GM21360 (cell line): Measurements from ENCODE around the gene DEPDC4.
"Not testable (repeated sequence)": the region's sequence is repeated elsewhere in the genome, so short reads cannot be mapped to it uniquely, and the experiment has no call there.

Experiments
- ATAC-seq: cut with Tn5 transposase; IDR thresholded peaks from one replicate; pipeline ENCODE4 v1.9.1; 2021; ENCODE audit warnings: mild to moderate bottlenecking, moderate library complexity; ENCODE audit not compliant: unreplicated experiment

DEPDC4 gene

DNA sequence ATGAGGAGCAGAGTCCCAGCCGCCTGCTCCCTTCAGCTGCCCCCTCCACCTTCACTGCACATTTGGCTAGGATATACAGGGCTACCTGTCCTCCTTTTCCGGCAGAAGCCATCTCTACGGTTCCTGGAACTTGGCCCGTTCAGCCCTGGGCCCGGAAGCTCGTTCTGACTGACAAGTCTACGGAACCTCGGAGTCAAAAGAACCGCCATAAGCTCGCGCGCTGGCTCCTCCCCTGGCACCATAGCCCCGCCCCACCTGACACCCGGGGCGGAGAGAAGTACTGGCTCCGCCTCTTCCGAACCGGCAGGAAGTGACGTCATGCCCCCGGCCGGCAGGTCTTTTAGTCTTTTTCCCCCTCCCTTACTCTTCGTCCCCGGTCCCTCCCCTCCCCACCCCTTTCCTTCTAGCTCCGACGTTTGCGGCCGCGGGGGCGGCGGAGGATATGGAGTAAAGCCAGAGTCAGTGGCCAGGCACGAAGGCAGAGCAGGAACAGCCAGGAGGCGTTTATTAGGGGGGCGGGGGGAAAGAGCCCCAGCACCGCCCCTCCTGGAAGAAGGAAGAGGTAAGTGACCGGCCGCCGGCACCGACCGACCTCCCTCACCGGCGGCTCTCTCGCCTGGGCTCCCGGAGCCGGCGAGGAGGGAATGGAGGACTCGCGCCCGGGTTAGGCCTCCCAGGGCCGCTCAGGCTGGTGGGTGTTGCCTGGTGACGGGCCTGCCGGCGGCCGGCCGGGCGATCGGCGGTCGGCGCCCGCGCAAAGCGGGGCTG lies at the start of gene DEPDC4, which contains the start of gene SCYL2:
DEPDC4 (minus strand) TSS at position 245 of the 768 bp plus-strand sequence; CDS start at position 242, 3 bp downstream.
SCYL2 (plus strand) TSS at position 343 of the 768 bp plus-strand sequence. CDS start 15,794 bp downstream, outside the sequence.
- ATAC-seq = peak; percentile 90

DNA sequence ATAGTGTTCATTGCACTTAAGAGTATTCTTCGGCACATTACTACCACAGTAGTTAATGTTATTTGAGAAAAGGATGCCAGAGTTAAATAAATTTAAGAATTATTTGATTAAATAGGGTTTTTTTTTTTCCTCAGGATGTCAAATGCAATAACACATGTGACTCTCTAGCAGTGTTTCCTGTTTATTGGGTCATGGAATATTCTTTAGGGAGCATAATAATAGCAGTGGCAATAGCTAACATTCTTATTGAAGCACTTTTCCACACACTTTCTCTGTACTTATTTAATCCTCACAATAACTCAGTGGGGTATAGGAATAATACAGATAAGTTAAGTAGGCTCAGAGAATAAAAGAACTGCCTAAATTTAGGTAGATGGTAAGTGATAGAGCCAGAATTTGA lies 44.4 kb upstream of the DEPDC4 start:
- no peak for ATAC-seq

DNA sequence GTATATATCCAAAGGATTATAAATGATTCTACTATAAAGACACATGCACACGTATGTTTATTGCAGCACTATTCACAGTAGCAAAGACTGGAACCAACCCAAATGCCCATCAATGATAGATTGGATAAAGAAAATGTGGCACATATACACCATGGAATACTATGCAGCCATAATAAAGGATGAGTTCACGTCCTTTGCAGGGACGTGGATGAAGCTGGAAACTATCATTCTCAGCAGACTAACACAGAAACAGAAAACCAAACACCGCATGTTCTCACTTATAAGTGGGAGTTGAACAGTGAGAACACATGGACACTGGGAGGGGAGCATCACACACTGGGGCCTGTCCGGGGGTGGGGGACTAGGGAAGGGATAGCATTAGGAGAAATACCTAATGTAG lies 41.3 kb upstream of the DEPDC4 start:
- ATAC-seq = not testable (repeated sequence)

DNA sequence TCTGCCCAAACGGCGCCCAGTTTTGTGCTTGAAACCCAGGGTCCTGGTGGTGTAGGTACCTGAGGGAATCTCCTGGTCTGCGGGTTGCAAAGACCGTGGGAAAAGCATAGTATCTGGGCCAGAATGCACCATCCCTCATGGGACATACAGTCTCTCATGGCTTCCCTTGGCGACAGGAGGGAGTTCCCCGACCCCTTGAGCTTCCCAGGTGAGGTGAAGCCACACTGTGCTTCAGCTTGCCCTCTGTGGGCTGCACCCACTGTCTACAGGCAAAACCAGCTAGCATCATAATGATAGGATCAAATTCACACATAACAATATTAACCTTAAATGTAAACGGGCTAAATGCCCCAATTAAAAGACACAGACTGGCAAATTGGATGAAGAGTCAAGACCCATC lies 37.5 kb upstream of the DEPDC4 start:
- not testable (repeated sequence) for ATAC-seq

DNA sequence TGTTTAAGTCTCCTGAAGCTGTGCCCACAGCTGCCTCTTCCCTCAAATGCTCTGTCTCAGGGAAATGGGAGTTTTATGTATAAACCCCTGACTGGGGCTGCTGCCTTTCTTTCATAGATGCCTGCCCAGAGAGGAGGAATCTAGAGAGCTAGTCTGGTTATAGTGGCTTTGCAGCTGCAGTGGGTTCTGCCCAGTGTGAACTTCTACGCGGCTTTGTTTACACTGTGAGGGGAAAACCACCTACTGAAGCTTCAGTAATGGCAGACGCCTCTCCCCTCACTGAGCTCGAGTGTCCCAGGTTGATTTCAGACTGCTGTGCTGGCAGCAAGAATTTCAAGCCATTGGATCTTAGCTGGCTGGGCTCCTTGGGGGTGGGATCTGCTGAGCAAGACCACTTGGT lies 37.0 kb upstream of the DEPDC4 start:
- no peak for ATAC-seq

DNA sequence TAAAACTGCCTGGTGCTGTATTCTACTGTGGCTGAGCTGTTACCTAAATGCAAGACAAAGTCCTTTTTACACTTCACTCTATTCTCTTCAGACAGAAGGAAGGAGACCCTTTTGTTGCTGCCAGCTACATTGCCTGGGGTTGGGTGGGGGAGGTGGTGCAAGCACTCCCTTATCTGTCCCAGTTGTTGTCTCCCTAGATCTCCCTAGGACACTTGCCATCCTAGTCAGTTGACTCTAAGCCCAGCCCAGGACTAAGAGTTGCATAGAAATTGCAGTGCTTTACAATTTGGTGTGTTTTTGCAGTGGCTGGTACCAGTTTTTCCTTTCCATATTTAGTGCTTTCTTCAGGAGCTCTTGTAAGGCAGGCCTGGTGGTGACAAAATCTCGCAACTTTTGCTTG lies 35.2 kb upstream of the DEPDC4 start:
- no peak for ATAC-seq

DNA sequence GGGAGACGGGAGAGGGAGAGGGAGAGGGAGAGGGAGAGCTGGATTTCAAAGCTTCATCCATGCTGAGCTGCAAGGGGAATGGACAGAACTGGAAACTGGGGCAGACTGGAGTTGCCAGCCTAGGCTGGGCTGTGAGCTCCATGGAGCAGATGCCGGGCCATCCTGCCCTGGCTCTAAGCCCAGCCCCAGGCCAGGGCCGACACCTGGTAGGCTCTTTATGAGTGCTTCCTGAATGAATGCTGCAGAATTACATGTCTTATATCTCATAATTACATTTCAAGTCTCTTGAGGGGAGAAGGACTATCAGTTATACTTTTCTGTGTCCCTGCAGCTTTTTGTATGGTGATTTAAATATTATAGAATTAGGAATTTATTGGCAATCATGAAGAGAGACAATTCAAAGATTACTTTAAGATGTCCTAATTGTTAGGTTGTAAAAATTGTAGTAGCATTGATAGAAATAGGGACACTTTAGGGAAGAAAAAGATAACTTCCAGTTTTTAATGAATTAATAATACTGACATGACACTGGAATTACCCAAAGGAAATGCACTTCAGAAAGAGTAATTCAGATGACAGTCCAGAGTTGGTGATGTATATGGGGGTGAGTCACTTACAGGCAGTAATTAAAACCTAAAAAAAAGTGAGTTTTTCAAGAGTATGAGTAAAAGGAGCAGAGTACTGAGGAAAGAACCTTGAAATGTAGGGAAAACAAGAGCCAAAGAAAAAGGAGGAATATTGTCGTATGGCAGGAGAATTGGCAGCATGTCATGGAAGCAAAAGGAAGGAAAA lies 29.1 kb upstream of the DEPDC4 start:
- ATAC-seq = no peak

DNA sequence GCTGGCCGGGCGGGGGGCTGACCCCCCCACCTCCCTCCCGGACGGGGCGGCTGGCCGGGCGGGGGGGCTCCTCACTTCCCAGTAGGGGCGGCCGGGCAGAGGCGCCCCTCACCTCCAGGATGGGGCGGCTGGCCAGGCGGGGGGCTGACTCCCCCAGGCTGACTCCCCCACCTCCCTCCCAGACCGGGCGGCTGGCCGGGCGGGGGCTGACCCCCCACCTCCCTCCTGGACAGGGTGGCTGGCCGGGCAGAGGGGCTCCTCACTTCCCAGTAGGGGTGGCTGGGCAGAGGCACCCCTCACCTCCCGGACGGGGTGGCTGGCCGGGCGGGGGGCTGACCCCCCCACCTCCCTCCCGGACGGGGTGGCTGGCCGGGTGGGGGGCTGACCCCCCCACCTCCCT lies 27.5 kb upstream of the DEPDC4 start:
- ATAC-seq = not testable (repeated sequence)

DNA sequence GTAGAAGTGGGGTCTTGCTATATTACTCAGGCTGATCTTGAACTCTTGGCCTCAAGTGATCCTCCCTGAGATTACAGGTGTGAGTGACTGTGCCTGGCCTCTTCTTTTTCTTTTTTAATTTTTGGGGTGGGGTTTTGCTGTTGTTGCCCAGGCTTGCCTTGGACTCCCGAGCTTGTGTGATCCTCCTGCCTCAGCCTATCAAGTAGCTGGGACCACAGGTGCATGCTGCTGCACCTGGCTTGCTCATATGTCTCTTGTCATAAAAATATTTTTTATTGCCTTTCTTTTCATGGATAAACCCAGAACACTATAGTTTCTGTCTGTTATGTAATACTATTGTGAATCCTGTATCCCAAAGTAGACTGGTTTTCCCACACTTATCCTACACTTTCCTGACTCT lies 26.1 kb upstream of the DEPDC4 start:
- ATAC-seq = no peak

DNA sequence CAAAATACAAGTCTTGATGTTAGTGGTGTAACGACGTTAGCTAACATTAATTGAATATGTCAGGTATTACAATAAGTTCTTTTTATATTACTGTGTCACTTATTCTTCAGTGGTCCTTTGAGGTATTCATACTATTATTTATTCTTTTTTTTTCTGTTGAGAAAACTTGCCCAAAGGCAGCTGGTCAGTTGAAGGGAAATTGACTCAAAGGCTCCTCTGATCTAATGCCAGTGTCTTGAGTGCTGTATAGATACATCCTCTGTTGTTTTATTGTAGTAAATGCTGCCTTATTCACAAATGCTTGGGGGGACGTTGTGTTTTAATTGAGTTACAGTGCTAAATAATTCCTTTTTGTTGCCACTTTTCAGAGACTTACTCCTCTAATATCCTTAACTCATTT lies 23.1 kb upstream of the DEPDC4 start:
- ATAC-seq = no peak

DNA sequence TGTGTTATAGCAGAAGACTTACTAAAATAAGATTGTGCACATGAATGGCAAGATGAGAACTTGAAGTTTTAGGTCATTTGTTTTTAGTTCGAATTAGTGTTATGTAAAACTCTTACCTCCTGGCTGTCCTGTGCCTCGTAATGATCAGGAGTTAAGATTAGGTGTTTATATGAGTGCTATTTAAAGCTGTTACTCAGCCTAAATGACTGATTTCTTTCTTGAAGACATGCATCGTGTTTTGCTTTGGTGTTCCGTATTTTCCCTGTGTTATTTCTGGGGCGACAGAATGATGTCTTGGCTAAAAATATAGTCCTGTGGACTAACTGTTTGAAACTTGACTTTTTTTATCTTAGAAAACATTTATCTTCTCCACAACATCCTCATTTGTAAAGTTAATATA lies 22.2 kb upstream of the DEPDC4 start:
- ATAC-seq = no peak

DNA sequence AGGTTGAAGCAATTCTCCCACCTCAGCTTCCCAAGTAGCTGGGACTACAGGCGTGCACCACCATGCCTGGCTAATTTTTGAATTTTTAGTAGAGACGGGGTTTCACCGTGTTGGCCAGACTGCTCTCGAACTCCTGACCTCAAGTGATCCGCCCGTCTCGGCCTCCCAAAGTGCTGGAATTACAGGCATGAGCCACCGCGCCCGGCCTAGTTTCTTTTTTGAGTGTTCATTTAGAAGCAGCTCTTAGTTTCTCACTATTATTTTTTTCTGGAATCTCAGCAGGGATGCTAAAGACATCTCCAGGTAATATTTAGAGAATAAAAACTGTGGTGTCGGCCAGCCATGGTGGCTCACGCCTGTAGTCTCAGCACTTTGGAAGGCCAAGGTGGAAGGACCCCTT lies 17.7 kb upstream of the DEPDC4 start:
- ATAC-seq = not testable (repeated sequence)

DNA sequence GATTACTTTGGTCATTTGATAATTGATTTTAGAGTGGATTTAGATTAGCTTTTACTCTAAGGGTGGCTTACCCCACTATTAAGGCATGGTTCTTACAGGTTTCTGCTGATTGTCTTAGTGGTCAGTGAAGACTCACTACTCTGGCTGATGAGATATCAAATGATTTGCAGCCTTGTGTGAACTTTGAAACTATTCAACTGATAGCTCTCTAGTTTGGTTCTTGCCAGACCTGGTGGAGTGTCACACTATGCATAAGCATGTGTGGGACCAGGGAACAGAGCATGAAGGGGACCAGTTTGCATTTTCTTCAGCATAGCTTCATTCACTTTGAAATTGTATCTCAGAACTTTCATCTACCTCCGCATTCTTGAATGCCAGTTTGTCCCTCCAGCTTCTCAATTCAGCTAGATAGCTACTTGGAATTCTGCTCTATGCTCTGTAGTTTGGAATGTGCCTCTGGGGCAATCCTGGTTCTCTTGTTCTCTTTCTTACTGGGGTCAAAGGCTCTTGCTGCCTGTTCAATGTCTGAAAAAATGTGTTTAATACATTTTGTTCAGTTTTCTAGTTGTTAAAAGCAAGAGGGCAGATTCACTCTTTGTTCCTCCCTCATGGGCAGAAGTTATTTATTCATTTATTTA lies 12.8 kb upstream of the DEPDC4 start:
- no peak for ATAC-seq

DNA sequence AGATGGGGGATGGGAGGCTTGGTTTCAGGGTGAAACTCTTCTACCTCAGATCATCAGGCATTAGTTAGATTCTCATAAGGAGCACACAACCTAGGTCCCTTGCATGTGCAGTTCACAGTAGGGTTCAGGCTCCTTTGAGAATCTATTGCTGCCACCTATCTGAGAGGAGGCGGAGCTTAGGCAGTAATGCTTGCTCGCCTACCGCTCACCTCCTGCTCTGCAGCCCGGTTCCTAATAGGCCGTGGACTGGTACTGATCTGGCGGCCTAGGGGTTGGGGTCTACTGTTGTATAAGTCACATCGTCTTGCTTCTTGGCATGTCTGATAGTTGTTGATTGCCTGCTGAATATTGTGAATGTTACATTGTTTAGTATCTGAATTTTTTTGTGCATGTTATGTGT lies 12.3 kb upstream of the DEPDC4 start:
- no peak for ATAC-seq

DNA sequence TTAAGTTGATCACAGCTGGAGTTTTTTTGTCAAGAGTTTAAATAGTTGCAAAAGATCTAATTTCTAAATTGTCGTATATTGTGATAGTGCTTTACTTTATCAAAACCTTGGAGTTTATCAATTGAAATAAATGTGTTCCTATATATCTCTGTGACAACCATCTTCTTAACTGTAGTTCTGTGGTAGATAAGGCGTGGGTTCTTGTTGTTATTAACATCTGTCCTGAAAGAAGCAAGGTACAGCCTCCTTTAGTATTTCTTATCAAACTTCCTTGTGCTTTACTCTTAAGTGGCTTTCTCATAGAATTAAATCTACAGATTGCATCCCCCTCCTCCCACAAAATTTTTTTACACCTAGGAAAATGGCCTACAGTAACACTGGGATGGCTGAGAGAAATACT lies 7.4 kb upstream of the DEPDC4 start:
- ATAC-seq = no peak

DNA sequence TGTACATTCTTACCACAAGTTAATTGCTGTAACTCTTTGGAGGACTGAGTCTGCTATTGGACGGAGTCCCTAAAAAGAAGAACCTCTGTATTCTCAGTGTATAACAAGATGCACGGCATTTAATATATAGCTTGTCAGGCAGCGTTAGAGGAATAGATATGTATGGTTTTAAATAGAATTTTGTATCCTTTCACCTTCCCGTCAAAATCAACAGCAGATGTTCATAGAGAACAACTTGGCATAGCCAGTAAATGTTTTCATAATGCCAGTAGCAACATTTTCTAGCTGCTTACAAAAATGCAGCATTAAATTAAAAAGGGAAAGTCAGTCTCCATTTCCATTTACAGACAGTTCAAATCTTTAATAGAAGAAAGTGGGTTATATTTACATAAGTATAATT lies 6.9 kb upstream of the DEPDC4 start:
- ATAC-seq = no peak

DNA sequence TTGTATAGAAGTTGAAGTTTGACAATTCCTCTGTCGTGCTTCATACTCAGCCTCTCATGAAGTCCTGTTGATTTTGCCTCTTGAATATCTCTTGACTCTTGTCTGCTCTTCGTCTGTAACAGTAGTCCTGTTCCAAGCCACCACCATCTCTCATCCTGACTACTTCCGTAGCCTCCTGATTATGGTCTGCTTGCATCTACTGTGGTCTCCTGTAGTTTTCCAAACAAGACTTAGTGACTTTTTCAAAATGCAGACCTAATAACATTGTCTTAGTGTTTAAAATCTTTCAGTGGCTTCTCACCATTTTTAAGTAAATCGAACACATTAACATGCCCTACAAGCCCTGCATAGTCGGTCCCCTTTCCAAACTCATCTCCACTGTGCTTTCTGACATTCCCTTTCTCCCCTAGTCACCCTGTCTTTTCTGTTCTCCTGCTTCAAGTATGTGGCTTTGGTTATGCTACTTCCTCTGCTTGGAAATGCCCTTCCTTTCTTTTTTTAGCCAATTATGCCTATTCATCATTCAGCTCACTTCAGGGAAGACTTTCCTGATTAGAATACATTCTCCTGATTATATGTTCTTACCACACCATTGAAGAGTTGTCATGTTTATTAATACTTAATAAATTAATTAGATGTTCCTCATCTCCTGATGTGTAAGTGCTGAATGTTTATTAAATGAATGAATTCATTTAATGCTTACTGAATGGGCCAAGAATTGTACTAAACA lies 2.1 kb upstream of the DEPDC4 start:
- no peak for ATAC-seq

DNA sequence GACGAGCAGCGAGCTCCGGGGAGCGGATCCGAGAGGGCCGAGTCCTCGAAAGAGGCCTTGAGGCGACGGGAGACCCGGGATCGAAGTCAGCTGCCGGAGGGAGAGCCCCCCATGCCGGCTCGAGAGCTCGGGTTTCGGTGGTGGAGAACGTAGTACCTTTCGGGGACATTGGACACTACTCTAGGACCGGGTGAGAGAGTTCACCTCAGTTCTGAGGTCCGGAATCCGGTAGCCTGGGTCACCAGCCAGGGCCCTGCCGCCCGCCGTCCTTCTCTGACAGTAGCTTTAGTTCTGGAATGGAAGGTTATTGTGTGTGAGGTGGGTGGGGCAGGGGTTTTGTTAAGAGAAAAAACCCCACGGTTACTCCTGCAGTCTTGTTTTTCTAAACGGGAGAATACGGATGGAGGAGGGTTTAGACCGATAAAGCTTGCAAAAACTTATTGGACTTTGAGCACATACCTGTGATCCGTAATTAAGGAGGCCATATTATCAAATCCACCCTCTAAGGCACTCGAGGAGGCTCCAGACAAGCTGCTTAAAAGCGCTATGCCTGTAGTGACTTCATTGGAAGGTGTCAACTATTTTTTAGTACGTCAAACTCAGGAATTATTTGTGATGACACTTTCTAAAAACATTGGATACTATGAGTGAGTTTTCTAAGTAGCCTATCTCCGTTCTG lies 863 bp upstream of the DEPDC4 start:
- ATAC-seq = peak; percentile 12

DNA sequence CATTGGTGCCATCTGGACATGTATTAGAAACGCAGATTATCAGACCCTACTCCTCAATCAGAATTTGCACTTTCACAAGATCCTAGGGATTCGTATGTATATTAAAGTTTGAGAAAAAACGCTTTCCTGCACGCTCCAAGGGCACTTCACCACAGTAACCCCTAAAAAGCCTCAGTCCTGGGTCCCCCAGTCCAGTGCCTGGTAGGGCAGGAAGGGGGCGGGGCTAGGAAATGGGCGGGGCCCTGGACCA lies 369 bp downstream of the DEPDC4 start:
- ATAC-seq = peak; percentile 84

DNA sequence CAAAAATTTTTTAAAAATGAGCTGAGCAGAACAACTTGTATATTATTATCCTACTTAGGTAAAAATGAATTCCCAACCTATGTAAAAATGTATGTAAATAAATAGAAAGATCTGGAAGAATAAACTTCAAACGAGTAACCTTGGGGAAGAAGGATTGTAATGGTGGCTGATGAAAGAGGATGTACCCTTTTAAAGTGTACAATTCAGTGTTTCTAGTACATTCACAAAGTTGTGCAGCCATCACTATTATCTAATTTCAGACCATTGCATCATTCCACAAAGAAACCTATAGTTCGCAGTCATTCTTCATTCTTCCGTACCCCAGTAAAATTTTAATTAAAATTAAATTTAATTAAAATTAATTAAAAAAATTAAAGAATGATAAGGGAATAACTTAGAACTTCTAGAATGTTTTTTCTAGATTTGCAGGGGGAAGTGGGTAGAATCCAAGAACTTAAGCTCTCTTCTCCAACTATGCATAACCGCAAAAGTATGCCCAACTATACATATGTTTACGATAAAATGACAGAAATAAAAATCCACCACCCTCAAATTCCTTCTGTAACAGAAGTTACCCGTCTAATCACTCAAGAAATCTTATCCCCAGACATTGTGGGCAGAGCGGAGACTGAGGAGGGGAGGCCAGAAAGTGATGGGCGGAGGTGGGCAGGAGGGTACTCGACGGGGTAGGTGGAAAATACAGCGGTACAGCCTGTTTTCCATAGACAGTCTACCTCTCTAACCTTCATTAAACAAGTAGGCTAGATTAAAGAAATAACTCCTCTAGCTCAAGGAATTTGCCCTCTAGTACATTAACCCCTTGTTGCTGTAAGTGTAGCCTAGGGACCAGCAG lies 921 bp downstream of the DEPDC4 start:
- peak; percentile 6 for ATAC-seq
